ENCODE data around the gene CNTNAP2.
"Not testable (repeated sequence)": the region's sequence is repeated elsewhere in the genome, so short reads cannot be mapped to it uniquely, and the experiment has no call there.

CNTNAP2 gene

GRCh38 chr7:146177301-146177700 lies 60.7 kb downstream of the CNTNAP2 start:
- no peak for DNase-seq (ENCODE audit: low read depth)
- H3K4me3 ChIP-seq (ENCODE audit: low read depth, low read length) = no peak overlapping the region
- TF ChIP-seq, protein P1, sequence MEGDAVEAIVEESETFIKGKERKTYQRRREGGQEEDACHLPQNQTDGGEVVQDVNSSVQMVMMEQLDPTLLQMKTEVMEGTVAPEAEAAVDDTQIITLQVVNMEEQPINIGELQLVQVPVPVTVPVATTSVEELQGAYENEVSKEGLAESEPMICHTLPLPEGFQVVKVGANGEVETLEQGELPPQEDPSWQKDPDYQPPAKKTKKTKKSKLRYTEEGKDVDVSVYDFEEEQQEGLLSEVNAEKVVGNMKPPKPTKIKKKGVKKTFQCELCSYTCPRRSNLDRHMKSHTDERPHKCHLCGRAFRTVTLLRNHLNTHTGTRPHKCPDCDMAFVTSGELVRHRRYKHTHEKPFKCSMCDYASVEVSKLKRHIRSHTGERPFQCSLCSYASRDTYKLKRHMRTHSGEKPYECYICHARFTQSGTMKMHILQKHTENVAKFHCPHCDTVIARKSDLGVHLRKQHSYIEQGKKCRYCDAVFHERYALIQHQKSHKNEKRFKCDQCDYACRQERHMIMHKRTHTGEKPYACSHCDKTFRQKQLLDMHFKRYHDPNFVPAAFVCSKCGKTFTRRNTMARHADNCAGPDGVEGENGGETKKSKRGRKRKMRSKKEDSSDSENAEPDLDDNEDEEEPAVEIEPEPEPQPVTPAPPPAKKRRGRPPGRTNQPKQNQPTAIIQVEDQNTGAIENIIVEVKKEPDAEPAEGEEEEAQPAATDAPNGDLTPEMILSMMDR (IDR thresholded peaks at IDR 0.05; ENCODE audit: control insufficient read depth, extremely low read depth, insufficient read depth) = no peak

- no peak overlapping the region for H3K4me3 ChIP-seq (ENCODE audit: low read depth, low read length)
- TF ChIP-seq, protein P1 (IDR thresholded peaks at IDR 0.05; ENCODE audit: control insufficient read depth, extremely low read depth, insufficient read depth) = no peak
- DNase-seq (ENCODE audit: low read depth) = no peak
Observed at GRCh38 chr7:146185844-146186243, 69.2 kb downstream of the CNTNAP2 start.

DNA sequence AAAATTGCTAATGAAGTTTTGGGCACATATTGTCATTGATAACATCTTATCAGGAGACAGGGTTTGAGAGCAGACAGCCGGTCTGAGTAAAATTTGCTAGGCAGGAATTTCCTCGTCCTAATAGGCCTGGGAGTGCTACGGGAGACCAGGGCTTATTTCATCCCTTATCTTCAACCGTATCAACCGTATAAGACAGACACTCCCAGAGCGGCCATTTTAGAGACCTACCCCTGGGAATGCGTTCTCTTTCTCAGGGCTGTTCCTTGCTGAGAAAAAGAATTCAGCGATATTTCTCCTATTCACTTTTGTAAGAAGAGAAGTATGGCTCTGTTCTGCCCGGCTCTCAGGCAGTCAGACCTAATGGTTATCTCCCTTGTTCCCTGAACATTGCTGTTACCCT lies 74.8 kb downstream of the CNTNAP2 start:
- DNase-seq (ENCODE audit: low read depth); H3K4me3 ChIP-seq (ENCODE audit: low read depth, low read length): not testable (repeated sequence)

GRCh38 chr7:146201945-146202344 lies 85.3 kb downstream of the CNTNAP2 start:
- TF ChIP-seq, protein P1 (IDR thresholded peaks at IDR 0.05; ENCODE audit: control insufficient read depth, extremely low read depth, insufficient read depth) = no peak
- no peak for DNase-seq (ENCODE audit: low read depth)
- H3K4me3 ChIP-seq (ENCODE audit: low read depth, low read length) = no peak overlapping the region

- no peak for DNase-seq (ENCODE audit: low read depth)
- TF ChIP-seq, protein P1 (IDR thresholded peaks at IDR 0.05; ENCODE audit: control insufficient read depth, extremely low read depth, insufficient read depth) = no peak
- H3K4me3 ChIP-seq (ENCODE audit: low read depth, low read length) = no peak overlapping the region
Observed at GRCh38 chr7:146206270-146206669, 89.7 kb downstream of the CNTNAP2 start.

DNA sequence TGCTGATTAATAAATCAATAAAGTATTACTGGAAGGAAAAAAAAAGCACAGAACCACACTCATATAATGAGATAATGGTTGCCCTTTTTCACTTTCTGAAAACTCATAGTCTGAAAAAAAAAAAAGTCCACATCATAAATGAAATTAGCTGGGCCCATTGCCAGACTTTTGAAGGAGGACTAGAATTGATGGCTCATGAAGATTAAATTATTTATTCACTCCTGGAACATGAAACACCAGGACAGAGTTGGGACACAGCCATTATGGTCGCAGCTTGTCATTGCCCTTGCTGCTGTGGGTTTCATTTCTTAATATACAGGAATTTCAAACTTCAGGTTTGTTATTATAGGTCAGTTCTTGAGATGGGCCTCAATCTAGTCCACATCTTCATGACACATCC lies 91.9 kb downstream of the CNTNAP2 start:
- TF ChIP-seq, protein P1 (IDR thresholded peaks at IDR 0.05; ENCODE audit: control insufficient read depth, extremely low read depth, insufficient read depth) = no peak
- H3K4me3 ChIP-seq (ENCODE audit: low read depth, low read length) = no peak overlapping the region
- DNase-seq (ENCODE audit: low read depth) = peak; percentile 7

DNA sequence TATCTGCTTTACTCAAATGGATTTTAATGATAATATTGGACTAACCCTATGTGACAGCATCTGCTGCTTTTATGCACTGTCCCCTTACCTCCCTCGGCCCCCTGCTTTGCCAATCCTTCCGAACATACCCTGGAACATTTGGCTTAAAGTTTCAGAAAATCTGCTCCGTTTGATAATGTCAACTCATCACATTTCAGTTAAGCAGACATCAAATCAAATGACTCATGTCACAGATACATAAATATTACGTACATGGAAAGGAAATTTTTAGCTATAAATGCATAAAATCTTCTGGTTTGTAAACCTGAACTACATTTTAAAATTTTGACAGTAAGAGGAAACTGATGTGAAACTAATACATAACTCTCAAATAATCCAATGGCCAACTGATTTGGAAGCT lies 98.2 kb downstream of the CNTNAP2 start:
- no peak overlapping the region for H3K4me3 ChIP-seq (ENCODE audit: low read depth, low read length)
- TF ChIP-seq, protein P1 (IDR thresholded peaks at IDR 0.05; ENCODE audit: control insufficient read depth, extremely low read depth, insufficient read depth) = no peak
- DNase-seq (ENCODE audit: low read depth) = no peak
